ENCODE measurements around the gene ILDR2. TPM values are rescaled to one million over a fixed set of nuclear protein-coding genes. Genes with fewer than 3 reads are reported as not detected.

The ILDR2 gene
- total RNA-seq, 1 donor from 2014 or later, result 0.13 TPM

Other genes with a start within 250 kb of the ILDR2 start
- gene POGK, start 136.1 kb downstream of the ILDR2 start, total RNA-seq, result 16.3 and 17.6 TPM in 2 replicates
- gene TADA1, start 99.3 kb downstream of the ILDR2 start, total RNA-seq, result 9.0 and 9.3 TPM in 2 replicates
- not detected in 2 replicates for gene MAEL, start 13.7 kb upstream of the ILDR2 start, total RNA-seq
- gene GPA33, start 114.8 kb upstream of the ILDR2 start, total RNA-seq, result not detected in 2 replicates
- gene STYXL2, start 118.5 kb upstream of the ILDR2 start, total RNA-seq, result 40.1 and 46.6 TPM in 2 replicates
- gene POU2F1, start 245.3 kb upstream of the ILDR2 start, total RNA-seq, result 4.3 and 7.6 TPM in 2 replicates

All from myocyte (in vitro differentiated cells).